ENCODE data around the gene ACTRT2. TPM values are rescaled to one million over a fixed set of nuclear protein-coding genes. Genes with fewer than 3 reads are reported as not detected.

ACTRT2 gene
- polyA plus RNA-seq, 1 of the 3 experiments (the other 2 are of a cell fraction): not detected

- Histone ChIP-seq H3K4me1 (ENCODE audit: control insufficient read depth in 1 of 2, insufficient read depth in 2 of 2, low read depth in 1 of 2, low read length in 1 of 2) (no peaks in the 10 kb centered on the region), H3K79me2 (ENCODE audit: insufficient read depth) (no peaks in the 10 kb centered on the region), H3K36me3 (replicated peaks in 1 of 2; ENCODE audit: control insufficient read depth in 1 of 2, insufficient read depth in 2 of 2, low read length in 1 of 2) (no peaks in the 10 kb centered on the region), H3K9me3 (no peaks in the 10 kb centered on the region), H3K9me2 (no peaks in the 10 kb centered on the region), H3K27ac (ENCODE audit: low read depth in 2 of 2, low read length in 1 of 2) (no peak overlapping the region), H3K4me3 (ENCODE audit: low read depth in 2 of 2, low read length in 1 of 2) (no peak overlapping the region), H3K27me3 (ENCODE audit: insufficient read depth) (peaks cover 35% of the 10 kb centered on the region), H3K9ac (no peak overlapping the region), H4K20me1 (ENCODE audit: insufficient read depth) (no peaks in the 10 kb centered on the region), H2AFZ (ENCODE audit: low read depth) (no peak overlapping the region), H3F3A (replicated peaks; ENCODE audit: insufficient read depth) (no peaks in the 10 kb centered on the region), H3K4me2 (no peak overlapping the region)
- DNase-seq: no peak
- 16% methylated on average over 4 of the region's 5 CpGs for WGBS (ENCODE audit: low lambda C conversion rate)
- TF ChIP-seq FOXJ3 (CRISPR knock-in tag; IDR thresholded peaks at IDR 0.05) (no peak), RXRA (IDR thresholded peaks at IDR 0.05; ENCODE audit: borderline replicate concordance, low read depth) (no peak)
- ChIA-PET POLR2A (no interaction called here), CTCF (interaction anchor here (0.8 kb wide), 1 partner anchor 49 kb away, joined by 3 read pairs; no protein-coding TSS in a partner anchor)
Observed at GRCh38 chr1:3061566-3061965, 40.3 kb downstream of the ACTRT2 start.

- Histone ChIP-seq H3K27ac (ENCODE audit: low read depth in 2 of 2, low read length in 1 of 2) (no peak overlapping the region), H3K9ac (no peak overlapping the region), H3K9me3 (no peaks in the 10 kb centered on the region), H3K9me2 (no peaks in the 10 kb centered on the region), H3K4me1 (ENCODE audit: control insufficient read depth in 1 of 2, insufficient read depth in 2 of 2, low read depth in 1 of 2, low read length in 1 of 2) (no peaks in the 10 kb centered on the region), H3K4me3 (ENCODE audit: low read depth in 2 of 2, low read length in 1 of 2) (no peak overlapping the region), H3K4me2 (no peak overlapping the region), H3K27me3 (ENCODE audit: insufficient read depth) (peaks cover 36% of the 10 kb centered on the region), H3K79me2 (ENCODE audit: insufficient read depth) (no peaks in the 10 kb centered on the region), H3F3A (replicated peaks; ENCODE audit: insufficient read depth) (no peaks in the 10 kb centered on the region), H4K20me1 (ENCODE audit: insufficient read depth) (no peaks in the 10 kb centered on the region), H2AFZ (ENCODE audit: low read depth) (no peak overlapping the region), H3K36me3 (replicated peaks in 1 of 2; ENCODE audit: control insufficient read depth in 1 of 2, insufficient read depth in 2 of 2, low read length in 1 of 2) (no peaks in the 10 kb centered on the region)
- ChIA-PET CTCF (no interaction called here), POLR2A (no interaction called here)
- TF ChIP-seq RCOR1 (IDR thresholded peaks at IDR 0.05; ENCODE audit: low read length): no peak
- no peak for TF ChIP-seq REST (IDR thresholded peaks at IDR 0.05; ENCODE audit: low read depth, low read length)
- no peak for TF ChIP-seq POLR2AphosphoS5 (IDR thresholded peaks at IDR 0.05; ENCODE audit: low read depth, low read length)
- no peak for TF ChIP-seq GABPA (IDR thresholded peaks at IDR 0.05; ENCODE audit: low read depth)
- TF ChIP-seq TCF12 (IDR thresholded peaks at IDR 0.05): no peak
- TF ChIP-seq CHD2 (IDR thresholded peaks at IDR 0.05; ENCODE audit: low read length, partially characterized antibody): no peak
- no peak for TF ChIP-seq SMC3 (IDR thresholded peaks at IDR 0.05; ENCODE audit: low read depth, low read length)
- TF ChIP-seq ELF1 (IDR thresholded peaks at IDR 0.05): no peak
- no peak for TF ChIP-seq MAX (IDR thresholded peaks at IDR 0.05; ENCODE audit: low read depth)
- no peak for TF ChIP-seq USF2 (IDR thresholded peaks at IDR 0.05; ENCODE audit: borderline replicate concordance, low read depth, low read length)
- no peak for TF ChIP-seq TEAD4 (IDR thresholded peaks at IDR 0.05; ENCODE audit: borderline replicate concordance, insufficient read depth)
- no peak for TF ChIP-seq SIN3A (IDR thresholded peaks at IDR 0.05; ENCODE audit: borderline replicate concordance, low read depth, low read length)
- 0% methylated on average over 1 of the region's 21 CpGs for WGBS (ENCODE audit: low lambda C conversion rate)
- DNase-seq: no peak
Observed at GRCh38 chr1:3061981-3062615, 40.8 kb downstream of the ACTRT2 start.

Measured in SK-N-SH (cell line).